Measurements from ENCODE around the gene ASB10. TPM values are rescaled to one million over a fixed set of nuclear protein-coding genes. Genes with fewer than 3 reads are reported as not detected.

Gene ASB10
- total RNA-seq, 1 experiment from 2014 or later, result not detected

- DNase-seq (ENCODE audit: low read depth), result no peak
Measured at GRCh38 chr7:151187409-151188251, 580 bp upstream of the ASB10 start.

- DNase-seq (ENCODE audit: low read depth), result no peak
Measured at GRCh38 chr7:151185762-151186639, 1.0 kb downstream of the ASB10 start.

- no peak for DNase-seq (ENCODE audit: low read depth)
Measured at GRCh38 chr7:151181011-151181431, 6.0 kb downstream of the ASB10 start.

GRCh38 chr7:151179946-151180345 is 7.1 kb downstream of the ASB10 start:
- DNase-seq (ENCODE audit: low read depth), result no peak

- DNase-seq (ENCODE audit: low read depth), result no peak
Measured at GRCh38 chr7:151179287-151179860, 7.7 kb downstream of the ASB10 start.

GRCh38 chr7:151178831-151179230 is 8.2 kb downstream of the ASB10 start:
- DNase-seq (ENCODE audit: low read depth), result no peak

GRCh38 chr7:151178236-151178635 is 8.8 kb downstream of the ASB10 start:
- DNase-seq (ENCODE audit: low read depth), result no peak

- DNase-seq (ENCODE audit: low read depth), result no peak
Measured at GRCh38 chr7:151177310-151177709, 9.7 kb downstream of the ASB10 start.

- no peak for DNase-seq (ENCODE audit: low read depth)
Measured at GRCh38 chr7:151176401-151176800, 10.6 kb downstream of the ASB10 start.

- no peak for DNase-seq (ENCODE audit: low read depth)
Measured at GRCh38 chr7:151175793-151176311, 11.2 kb downstream of the ASB10 start.

GRCh38 chr7:151175047-151175792 is 11.8 kb downstream of the ASB10 start:
- no peak for DNase-seq (ENCODE audit: low read depth)

GRCh38 chr7:151174246-151175046 is 12.6 kb downstream of the ASB10 start:
- no peak for DNase-seq (ENCODE audit: low read depth)

GRCh38 chr7:151173386-151174245 is 13.4 kb downstream of the ASB10 start:
- no peak for DNase-seq (ENCODE audit: low read depth)

- DNase-seq (ENCODE audit: low read depth), result peak; percentile 93
Measured at GRCh38 chr7:151172273-151173141, 14.5 kb downstream of the ASB10 start.

GRCh38 chr7:151168787-151169162 is 18.3 kb downstream of the ASB10 start:
- no peak for DNase-seq (ENCODE audit: low read depth)

- DNase-seq (ENCODE audit: low read depth), result peak; percentile 76
Measured at GRCh38 chr7:151168003-151168786, 18.9 kb downstream of the ASB10 start.

- peak; percentile 69 for DNase-seq (ENCODE audit: low read depth)
Measured at GRCh38 chr7:151167197-151167961, 19.7 kb downstream of the ASB10 start, which contains the start of gene GBX1. Gene GBX1, minus strand, starts transcription at chr7:151167694. Its CDS starts 146 bp downstream, at chr7:151167548.

All from Daoy (cell line).